H1 (cell line): Measurements from ENCODE around the gene CDC5L. TPM values are rescaled to one million over a fixed set of nuclear protein-coding genes. Genes with fewer than 3 reads are reported as not detected.

Experiments
- SP1 ChIP-seq: IDR thresholded peaks from 2 replicates; pipeline ENCODE4 v1.6.1; 2011; ENCODE audit warnings: low read depth, low read length
- SP4 ChIP-seq: IDR thresholded peaks from 2 replicates; pipeline ENCODE4 v1.6.1; 2012; ENCODE audit warnings: low read length, inconsistent platforms
- polyA plus RNA-seq, 7 experiments: library from polyadenylated mRNA; depleted of rRNA in 3 of 7; stranded (reverse) in 5 of 7; unstranded in 2 of 7; fragments of >200 nt in 5 of 7; fragments of 200-250 nt in 2 of 7; gene quantifications; 1 replicate in 5 of 7; 2 replicates in 1 of 7; 4 replicates in 1 of 7; pipeline versions ENCODE4 v1.2.1 to v1.2.3, GENCODE V29; 2011 to 2013; ENCODE audit warnings: missing spikeins in 2 of 7, mixed read lengths in 2 of 7
- total RNA-seq: library from RNA; stranded (reverse); fragmentation: NEBNext Ultra II Directional; extraction: Animal tissue kit (Norgen Biotek cat#: 25700); gene quantifications from 2 replicates; pipeline ENCODE4 v1.2.1, GENCODE V29; 2021
- TF ChIP-seq, protein P1 (sequence below): IDR thresholded peaks from 2 replicates; pipeline ENCODE4 v1.6.1; 2012; ENCODE audit warnings: inconsistent platforms
- TF ChIP-seq, protein P2 (sequence below): IDR thresholded peaks from 2 replicates; pipeline ENCODE4 v1.6.1; 2011; ENCODE audit warnings: low read length, improper control_type of control experiment

Gene CDC5L
- total and polyA plus RNA-seq, 2 of the 8 experiments (the other 6 are each of a cell fraction or from before 2014, with no cell fraction given): 8.4 to 32.8 TPM

DNA sequence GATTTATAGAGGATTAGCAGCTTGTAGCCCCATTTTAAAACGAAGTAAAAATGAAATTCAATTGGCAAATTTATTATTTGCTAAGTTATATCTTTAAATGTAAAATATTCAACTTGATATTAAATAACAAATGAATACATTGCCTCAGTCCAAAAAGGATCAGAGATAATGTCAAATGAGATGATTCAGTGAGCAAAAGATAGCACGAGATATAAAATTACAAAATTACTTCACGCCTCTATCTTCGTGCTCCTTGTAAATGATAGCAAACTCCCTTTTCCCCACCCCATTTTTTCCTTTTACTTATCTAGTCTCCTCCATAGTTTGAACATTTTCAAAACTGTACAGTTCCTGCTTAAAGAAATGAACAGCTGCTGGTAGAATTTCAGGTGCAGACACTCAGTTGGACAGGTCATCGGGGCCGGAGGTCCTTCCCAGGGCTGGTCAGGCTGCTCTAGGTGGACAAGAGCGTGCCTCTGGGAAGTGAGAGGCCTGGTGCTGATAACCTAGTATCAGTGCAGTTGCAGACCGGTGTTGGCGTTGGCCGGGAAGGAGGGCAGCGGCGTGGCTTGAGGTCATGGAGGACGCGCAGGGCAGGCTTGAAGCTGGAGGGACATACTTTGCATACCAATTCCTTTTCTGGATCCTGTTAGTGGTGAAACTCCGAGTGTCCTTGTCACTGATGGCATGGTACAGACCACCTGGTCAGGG lies 83.9 kb downstream of the CDC5L start (continued):
- TF ChIP-seq SP4 (no peak), SP1 (no peak)
- TF ChIP-seq, protein P1, sequence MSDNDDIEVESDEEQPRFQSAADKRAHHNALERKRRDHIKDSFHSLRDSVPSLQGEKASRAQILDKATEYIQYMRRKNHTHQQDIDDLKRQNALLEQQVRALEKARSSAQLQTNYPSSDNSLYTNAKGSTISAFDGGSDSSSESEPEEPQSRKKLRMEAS: no peak
- TF ChIP-seq, protein P2, sequence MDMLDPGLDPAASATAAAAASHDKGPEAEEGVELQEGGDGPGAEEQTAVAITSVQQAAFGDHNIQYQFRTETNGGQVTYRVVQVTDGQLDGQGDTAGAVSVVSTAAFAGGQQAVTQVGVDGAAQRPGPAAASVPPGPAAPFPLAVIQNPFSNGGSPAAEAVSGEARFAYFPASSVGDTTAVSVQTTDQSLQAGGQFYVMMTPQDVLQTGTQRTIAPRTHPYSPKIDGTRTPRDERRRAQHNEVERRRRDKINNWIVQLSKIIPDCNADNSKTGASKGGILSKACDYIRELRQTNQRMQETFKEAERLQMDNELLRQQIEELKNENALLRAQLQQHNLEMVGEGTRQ: no peak
